Colonic mucosa (tissue), 4 donors: ENCODE results near the gene HCFC1R1. TPM values are rescaled to one million over a fixed set of nuclear protein-coding genes. Genes with fewer than 3 reads are reported as not detected.
"Not testable (repeated sequence)": the region's sequence is repeated elsewhere in the genome, so short reads cannot be mapped to it uniquely, and the experiment has no call there.

Source experiments
- DNase-seq: peaks from one replicate; pipeline ENCODE4 v3.0.0-alpha.2; 2020
- H3K27ac ChIP-seq: fragments of 200-600 bp; one replicate; pipeline ENCODE4 v1.8.0; 2021
- H3K27me3 ChIP-seq: fragments of 200-600 bp; one replicate; pipeline ENCODE4 v1.8.0; 2021
- H3K36me3 ChIP-seq: fragments of 200-600 bp; one replicate; pipeline ENCODE4 v1.8.0; 2021
- H3K4me1 ChIP-seq: fragments of 200-600 bp; one replicate; pipeline ENCODE4 v1.8.0; 2021; ENCODE audit warnings: mild to moderate bottlenecking
- H3K4me3 ChIP-seq: fragments of 200-600 bp; one replicate; pipeline ENCODE4 v1.8.0; 2021
- H3K9ac ChIP-seq, 2 donors: one replicate each; pipeline ENCODE4 v1.7.0; 2013; ENCODE audit warnings: control low read depth in 2 of 2, low read depth in 2 of 2, low read length in 2 of 2
- H3K9me3 ChIP-seq: fragments of 200-600 bp; one replicate; pipeline ENCODE4 v1.8.0; 2021
- intact Hi-C: fragments of 100-400 bp; cut with DNase I; formaldehyde crosslinking; loops from one replicate; pipeline ENCODE4 v1.14.1; 2022
- total RNA-seq, 2 donors: library from RNA; stranded (reverse); fragmentation: NEBNext Ultra II Directional in 1 of 2; extraction: Animal tissue kit (Norgen Biotek cat#: 25700) in 1 of 2; gene quantifications; one replicate each; pipeline ENCODE4 v1.2.1, GENCODE V29; 2021
- TF ChIP-seq, protein P1 (sequence below): fragments of 200-600 bp; IDR thresholded peaks from one replicate; pipeline ENCODE4 v1.8.0; 2022; ENCODE audit warnings: antibody characterized with exemption, mild to moderate bottlenecking
- donor health status: healthy.
- donor health status: DM: no; HTN: no; CAD: no.
- donor health status: DM: no; HTN: no; CAD: no.

Gene HCFC1R1, protein sequence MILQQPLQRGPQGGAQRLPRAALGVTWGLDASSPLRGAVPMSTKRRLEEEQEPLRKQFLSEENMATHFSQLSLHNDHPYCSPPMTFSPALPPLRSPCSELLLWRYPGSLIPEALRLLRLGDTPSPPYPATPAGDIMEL
- 10 to 100 TPM; 28.7 to 30.0 TPM for total RNA-seq

DNA sequence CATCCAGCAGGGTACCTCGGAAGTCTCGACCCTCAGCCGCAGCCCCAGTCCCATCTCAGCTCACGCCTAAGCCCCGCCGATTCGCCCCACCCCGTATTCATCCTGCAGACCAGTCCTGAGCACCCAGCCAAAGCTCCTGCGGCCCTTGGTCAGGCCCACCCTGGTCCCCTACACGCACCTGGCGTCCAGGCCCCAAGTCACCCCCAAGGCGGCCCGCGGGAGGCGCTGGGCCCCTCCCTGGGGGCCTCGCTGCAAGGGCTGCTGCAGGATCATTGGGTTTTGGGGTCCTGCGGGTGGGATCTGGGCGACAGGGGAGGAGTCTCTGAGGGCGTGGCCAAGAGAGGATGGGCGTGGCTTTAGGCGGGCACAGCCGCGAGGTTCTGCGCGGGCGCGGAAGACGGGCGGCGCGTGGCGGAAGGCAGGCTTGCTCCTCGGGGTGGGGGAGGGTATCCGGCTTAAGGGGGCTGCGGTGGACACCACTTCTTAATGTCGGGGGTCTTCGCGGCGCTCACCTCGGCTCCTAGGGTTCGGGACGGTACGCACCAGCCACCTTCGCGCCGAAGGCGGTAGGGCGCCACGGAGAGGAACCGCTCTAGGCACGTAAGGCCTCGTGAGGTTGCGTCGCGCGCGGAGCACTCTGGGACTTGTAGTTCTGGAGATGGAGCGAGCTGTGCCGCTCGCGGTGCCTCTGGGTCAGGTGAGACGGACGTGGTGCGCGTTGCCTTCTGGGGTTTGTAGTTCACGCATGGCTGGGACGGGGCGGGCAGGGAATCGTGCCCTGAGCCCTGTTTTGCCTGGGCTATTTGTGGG lies at the start of gene HCFC1R1, which contains the start of gene THOC6:
HCFC1R1 (minus strand) TSS at position 274 of the 810 bp plus-strand sequence; CDS start at position 273, 1 bp downstream.
THOC6 (plus strand) TSS at position 367 of the 810 bp plus-strand sequence; CDS start at position 659, 292 bp downstream.
- Histone ChIP-seq H3K9me3 (no peaks in the 10 kb centered on the region), H3K4me1 (peaks cover 26% of the 10 kb centered on the region), H3K27ac (peak within 1 kb of the TSS; percentile 96), H3K27me3 (no peaks in the 10 kb centered on the region), H3K9ac (peak within 1 kb of the TSS; percentile 70 to 75), H3K36me3 (no peaks in the 10 kb centered on the region), H3K4me3 (peak within 1 kb of the TSS; percentile 51)
- intact Hi-C loops, result no loop called here
- TF ChIP-seq, protein P1, sequence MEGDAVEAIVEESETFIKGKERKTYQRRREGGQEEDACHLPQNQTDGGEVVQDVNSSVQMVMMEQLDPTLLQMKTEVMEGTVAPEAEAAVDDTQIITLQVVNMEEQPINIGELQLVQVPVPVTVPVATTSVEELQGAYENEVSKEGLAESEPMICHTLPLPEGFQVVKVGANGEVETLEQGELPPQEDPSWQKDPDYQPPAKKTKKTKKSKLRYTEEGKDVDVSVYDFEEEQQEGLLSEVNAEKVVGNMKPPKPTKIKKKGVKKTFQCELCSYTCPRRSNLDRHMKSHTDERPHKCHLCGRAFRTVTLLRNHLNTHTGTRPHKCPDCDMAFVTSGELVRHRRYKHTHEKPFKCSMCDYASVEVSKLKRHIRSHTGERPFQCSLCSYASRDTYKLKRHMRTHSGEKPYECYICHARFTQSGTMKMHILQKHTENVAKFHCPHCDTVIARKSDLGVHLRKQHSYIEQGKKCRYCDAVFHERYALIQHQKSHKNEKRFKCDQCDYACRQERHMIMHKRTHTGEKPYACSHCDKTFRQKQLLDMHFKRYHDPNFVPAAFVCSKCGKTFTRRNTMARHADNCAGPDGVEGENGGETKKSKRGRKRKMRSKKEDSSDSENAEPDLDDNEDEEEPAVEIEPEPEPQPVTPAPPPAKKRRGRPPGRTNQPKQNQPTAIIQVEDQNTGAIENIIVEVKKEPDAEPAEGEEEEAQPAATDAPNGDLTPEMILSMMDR, result no peak
- DNase-seq, result peak; percentile 99

DNA sequence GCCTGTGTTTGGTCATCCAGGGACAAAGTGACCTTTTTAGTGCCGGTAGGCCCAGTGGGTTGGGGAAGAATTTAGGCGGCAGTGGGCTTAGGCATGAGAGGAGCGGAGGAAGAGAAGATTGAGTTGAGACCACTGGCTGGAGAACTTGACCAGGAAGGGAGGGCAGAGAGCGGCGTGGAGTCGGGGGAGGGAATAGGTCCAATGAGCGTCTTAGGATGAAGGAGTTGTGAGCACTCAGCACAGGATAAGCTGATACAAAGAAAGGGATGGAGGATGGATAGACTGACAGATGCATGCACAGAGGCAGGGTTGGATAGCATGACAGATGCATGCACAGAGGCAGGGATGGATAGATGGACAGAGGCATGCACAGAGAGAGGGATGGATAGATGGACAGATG lies 49.7 kb upstream of the HCFC1R1 start:
- DNase-seq, result no peak
- Histone ChIP-seq H3K4me1 (no peaks in the 10 kb centered on the region), H3K27me3 (no peaks in the 10 kb centered on the region), H3K4me3 (no peak overlapping the region), H3K9me3 (no peaks in the 10 kb centered on the region), H3K36me3 (no peaks in the 10 kb centered on the region), H3K27ac (no peak overlapping the region), H3K9ac (no peak overlapping the region)
- TF ChIP-seq, protein P1, result no peak
- intact Hi-C loops, result no loop called here

DNA sequence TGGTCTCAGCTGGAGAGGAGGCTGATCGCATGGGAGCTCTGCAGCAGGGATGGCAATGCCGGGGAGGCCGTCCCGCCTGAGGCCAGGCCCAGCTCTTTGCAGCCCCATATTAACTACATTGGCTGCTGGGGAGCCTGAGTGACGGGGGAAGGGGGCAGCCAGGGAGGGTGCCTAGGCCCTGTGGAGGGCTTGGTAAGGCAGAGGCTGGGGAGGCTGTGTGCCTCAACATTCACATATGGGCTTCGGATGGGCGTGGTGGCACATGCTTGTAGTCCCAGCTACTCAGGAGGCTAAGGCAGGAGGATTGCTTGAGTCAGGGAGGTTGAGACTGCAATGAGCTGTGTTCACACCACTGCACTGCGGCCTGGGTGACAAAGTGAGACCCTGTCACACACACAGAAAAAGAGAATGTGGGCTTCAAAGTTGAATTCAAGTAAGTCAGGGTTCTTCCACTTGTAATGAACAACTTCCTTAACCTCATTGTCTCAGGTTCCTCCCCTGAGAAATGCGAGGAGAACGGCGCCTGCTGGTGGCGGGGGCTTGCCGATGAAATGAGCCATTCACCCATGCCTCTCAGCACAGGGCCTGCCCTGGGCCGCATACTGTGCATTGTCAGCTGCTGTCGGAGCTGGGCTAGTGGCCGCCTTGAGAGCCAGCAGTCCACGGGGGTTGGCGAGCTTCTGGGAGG lies 49.0 kb upstream of the HCFC1R1 start:
- H3K9ac ChIP-seq, H3K4me1 ChIP-seq, H3K36me3 ChIP-seq, intact Hi-C loops, H3K9me3 ChIP-seq, H3K27me3 ChIP-seq, H3K4me3 ChIP-seq, DNase-seq, H3K27ac ChIP-seq: not testable (repeated sequence)

DNA sequence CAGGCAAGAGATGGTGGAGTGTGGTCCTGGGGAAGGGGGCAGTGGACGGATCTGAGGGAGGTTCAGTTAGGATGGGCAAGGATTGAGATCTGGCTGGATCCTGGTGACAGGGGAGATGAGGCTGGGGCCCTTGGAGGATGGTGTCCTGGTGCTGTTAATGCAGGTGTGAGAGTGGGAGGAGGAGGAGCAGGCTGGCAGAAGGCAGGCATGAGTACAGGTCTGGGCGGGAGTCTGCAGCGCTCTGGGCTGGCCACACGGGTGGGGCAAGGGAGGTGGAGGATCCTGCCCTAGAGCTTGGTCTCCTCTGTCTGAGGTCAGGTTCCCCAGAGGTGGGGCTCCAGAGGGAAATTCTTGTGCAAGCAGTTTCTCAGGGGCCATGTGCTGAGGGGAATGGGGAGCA lies 48.4 kb upstream of the HCFC1R1 start:
- H3K4me3 ChIP-seq, intact Hi-C loops, H3K36me3 ChIP-seq, H3K27ac ChIP-seq, H3K9me3 ChIP-seq, H3K27me3 ChIP-seq, DNase-seq, H3K9ac ChIP-seq, H3K4me1 ChIP-seq: not testable (repeated sequence)

DNA sequence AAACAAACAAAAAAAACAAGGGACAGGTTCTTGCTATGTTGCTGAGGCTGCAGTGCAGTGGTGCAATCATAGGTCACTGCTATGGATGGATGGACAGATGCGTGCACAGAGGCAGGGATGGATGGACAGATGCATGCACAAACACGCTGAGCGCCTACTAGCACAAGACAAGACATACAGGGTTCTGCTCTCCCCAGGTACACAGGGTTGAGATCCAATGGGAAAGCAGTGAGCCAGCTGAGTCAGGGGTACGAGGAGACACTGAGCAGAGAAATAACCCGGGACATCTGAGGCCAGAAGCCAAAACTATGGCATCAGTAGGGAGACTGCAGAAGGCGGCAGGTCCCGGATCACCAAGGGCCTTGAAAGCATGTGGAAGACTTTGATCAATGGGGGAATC lies 47.9 kb upstream of the HCFC1R1 start:
- TF ChIP-seq, protein P1, result no peak
- Histone ChIP-seq H3K36me3 (no peaks in the 10 kb centered on the region), H3K9ac (no peak overlapping the region), H3K27ac (no peak overlapping the region), H3K9me3 (no peaks in the 10 kb centered on the region), H3K27me3 (no peaks in the 10 kb centered on the region), H3K4me1 (no peaks in the 10 kb centered on the region), H3K4me3 (no peak overlapping the region)
- intact Hi-C loops, result no loop called here
- DNase-seq, result no peak

DNA sequence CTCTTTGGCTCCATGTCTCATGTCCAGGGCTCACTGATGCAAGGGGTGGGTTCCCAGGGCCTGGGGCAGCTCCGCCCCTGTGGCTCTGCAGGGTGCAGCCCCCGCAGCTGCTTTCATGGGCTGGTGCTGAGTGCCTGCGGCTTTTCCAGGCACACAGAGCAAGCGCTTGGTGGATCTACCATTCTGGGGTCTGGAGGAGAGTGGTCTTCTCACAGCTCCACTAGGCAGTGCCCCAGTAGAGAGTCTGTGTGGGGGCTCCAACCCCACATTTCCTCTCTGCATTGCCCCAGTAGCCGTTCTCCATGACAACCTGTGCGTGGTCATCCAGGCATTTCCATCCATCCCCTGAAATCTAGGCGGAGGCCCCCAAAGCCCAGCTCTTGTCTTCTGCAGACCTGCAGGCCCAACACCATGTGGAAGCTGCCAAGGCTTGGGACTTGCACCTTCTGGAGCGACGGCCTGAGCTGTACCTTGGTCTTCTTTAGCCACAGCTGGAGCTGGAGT lies 46.9 kb upstream of the HCFC1R1 start:
- intact Hi-C loops, result no loop called here
- Histone ChIP-seq H3K4me1 (no peaks in the 10 kb centered on the region), H3K36me3 (no peaks in the 10 kb centered on the region), H3K27ac (no peak overlapping the region), H3K4me3 (no peak overlapping the region), H3K9ac (no peak overlapping the region), H3K27me3 (no peaks in the 10 kb centered on the region), H3K9me3 (no peaks in the 10 kb centered on the region)
- DNase-seq, result no peak
- TF ChIP-seq, protein P1, result no peak

DNA sequence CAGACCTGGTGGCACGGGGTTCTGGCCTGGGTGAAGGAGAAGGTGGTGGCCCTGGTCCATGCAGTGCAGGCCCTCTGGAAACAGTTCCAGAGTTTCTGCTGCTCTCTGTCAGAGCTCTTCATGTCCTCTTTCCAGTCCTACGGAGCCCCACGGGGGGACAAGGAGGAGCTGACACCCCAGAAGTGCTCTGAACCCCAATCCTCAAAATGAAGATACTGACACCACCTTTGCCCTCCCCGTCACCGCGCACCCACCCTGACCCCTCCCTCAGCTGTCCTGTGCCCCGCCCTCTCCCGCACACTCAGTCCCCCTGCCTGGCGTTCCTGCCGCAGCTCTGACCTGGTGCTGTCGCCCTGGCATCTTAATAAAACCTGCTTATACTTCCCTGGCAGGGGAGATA lies 45.4 kb upstream of the HCFC1R1 start:
- H3K9ac ChIP-seq, H3K9me3 ChIP-seq, DNase-seq, H3K27me3 ChIP-seq, H3K36me3 ChIP-seq, H3K4me3 ChIP-seq, intact Hi-C loops, H3K4me1 ChIP-seq, H3K27ac ChIP-seq: not testable (repeated sequence)
